HG03460 (cell line): Measurements from ENCODE around the gene PI16.

Source experiments
- ATAC-seq: cut with Tn5 transposase; IDR thresholded peaks from one replicate; pipeline ENCODE4 v1.9.1; 2021; ENCODE audit not compliant: unreplicated experiment

PI16 gene

GRCh38 chr6:36999061-36999750 is 44.7 kb downstream of the PI16 start:
- no peak for ATAC-seq

- no peak for ATAC-seq
Observed at GRCh38 chr6:36999751-37000125, 45.2 kb downstream of the PI16 start.

- ATAC-seq, result peak; percentile 34
Observed at GRCh38 chr6:37004044-37004980, 49.8 kb downstream of the PI16 start.

- peak; percentile 58 for ATAC-seq
Observed at GRCh38 chr6:37005061-37005810, 50.7 kb downstream of the PI16 start, which contains the start of gene FGD2. FGD2 (plus strand) TSS chr6:37005655; CDS start chr6:37005818, 163 bp downstream.

GRCh38 chr6:37005827-37006567 is 51.5 kb downstream of the PI16 start:
- ATAC-seq, result no peak

- no peak for ATAC-seq
Observed at GRCh38 chr6:37006793-37007339, 52.3 kb downstream of the PI16 start.

GRCh38 chr6:37007340-37008043 is 53.0 kb downstream of the PI16 start:
- ATAC-seq, result no peak

- no peak for ATAC-seq
Observed at GRCh38 chr6:37008484-37009465, 54.2 kb downstream of the PI16 start.

GRCh38 chr6:37010402-37010892 is 55.9 kb downstream of the PI16 start:
- ATAC-seq, result no peak

GRCh38 chr6:37011656-37012378 is 57.3 kb downstream of the PI16 start:
- ATAC-seq, result no peak

- no peak for ATAC-seq
Observed at GRCh38 chr6:37013516-37014491, 59.3 kb downstream of the PI16 start.
